ENCODE data around the gene EHD4.

The EHD4 gene

GRCh38 chr15:41869770-41870688 lies 102.3 kb downstream of the EHD4 start:
- no peaks in the 10 kb centered on the region for H3K4me1 ChIP-seq (ENCODE audit: control insufficient read depth in 1 of 2, insufficient read depth in 1 of 2, low read depth in 1 of 2, low read length in 1 of 2)
- H3K9me3 ChIP-seq, result no peaks in the 10 kb centered on the region
- TF ChIP-seq, protein P1, sequence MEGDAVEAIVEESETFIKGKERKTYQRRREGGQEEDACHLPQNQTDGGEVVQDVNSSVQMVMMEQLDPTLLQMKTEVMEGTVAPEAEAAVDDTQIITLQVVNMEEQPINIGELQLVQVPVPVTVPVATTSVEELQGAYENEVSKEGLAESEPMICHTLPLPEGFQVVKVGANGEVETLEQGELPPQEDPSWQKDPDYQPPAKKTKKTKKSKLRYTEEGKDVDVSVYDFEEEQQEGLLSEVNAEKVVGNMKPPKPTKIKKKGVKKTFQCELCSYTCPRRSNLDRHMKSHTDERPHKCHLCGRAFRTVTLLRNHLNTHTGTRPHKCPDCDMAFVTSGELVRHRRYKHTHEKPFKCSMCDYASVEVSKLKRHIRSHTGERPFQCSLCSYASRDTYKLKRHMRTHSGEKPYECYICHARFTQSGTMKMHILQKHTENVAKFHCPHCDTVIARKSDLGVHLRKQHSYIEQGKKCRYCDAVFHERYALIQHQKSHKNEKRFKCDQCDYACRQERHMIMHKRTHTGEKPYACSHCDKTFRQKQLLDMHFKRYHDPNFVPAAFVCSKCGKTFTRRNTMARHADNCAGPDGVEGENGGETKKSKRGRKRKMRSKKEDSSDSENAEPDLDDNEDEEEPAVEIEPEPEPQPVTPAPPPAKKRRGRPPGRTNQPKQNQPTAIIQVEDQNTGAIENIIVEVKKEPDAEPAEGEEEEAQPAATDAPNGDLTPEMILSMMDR (IDR thresholded peaks at IDR 0.05), result no peak
- no peak overlapping the region for H3K4me3 ChIP-seq (ENCODE audit: low read depth in 1 of 2, low read length in 1 of 2)
- no peak overlapping the region for H3K27ac ChIP-seq
- H3K36me3 ChIP-seq, result no peaks in the 10 kb centered on the region
- H3K27me3 ChIP-seq, result no peaks in the 10 kb centered on the region

GRCh38 chr15:41868321-41868720 lies 104.0 kb downstream of the EHD4 start:
- Histone ChIP-seq H3K36me3 (no peaks in the 10 kb centered on the region), H3K27ac (no peak overlapping the region), H3K4me1 (ENCODE audit: control insufficient read depth in 1 of 2, insufficient read depth in 1 of 2, low read depth in 1 of 2, low read length in 1 of 2) (no peaks in the 10 kb centered on the region), H3K27me3 (no peaks in the 10 kb centered on the region), H3K9me3 (no peaks in the 10 kb centered on the region), H3K4me3 (ENCODE audit: low read depth in 1 of 2, low read length in 1 of 2) (no peak overlapping the region)
- TF ChIP-seq, protein P1 (IDR thresholded peaks at IDR 0.05), result no peak

DNA sequence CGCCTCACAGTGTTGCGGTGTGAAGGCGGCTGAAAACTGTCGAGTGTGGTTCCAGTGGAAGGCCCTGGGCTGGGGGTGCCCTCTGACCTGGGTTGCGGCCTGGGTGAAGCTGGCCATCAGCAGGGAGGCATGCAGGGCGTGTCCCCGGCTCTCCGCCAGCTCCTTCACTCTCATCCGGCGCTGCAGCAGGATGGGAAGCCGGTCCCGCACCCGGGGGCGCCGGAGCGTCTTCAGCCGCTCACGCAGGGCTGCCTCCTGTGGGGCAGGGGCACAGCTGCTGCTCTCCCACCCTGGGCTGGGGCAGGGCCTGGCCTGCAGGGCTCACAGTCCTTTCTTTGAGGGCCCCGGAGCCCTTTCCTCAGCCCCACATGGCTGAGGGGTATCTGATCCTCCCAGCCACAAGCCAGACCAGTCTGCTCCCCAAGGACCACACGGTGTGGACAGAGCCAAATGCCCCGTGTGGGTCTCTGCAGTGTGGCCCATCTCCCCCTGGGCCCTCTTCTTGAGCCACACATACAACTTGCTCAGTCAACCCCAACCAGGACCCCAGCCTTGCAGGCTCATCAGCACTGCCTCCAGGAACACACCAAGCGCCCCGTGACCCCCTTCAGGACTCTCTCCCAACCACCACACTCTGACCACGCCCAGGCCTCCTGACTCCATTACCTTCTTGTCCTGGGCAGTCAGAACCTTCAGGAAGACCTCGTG lies 105.3 kb downstream of the EHD4 start:
- Histone ChIP-seq H3K27me3 (no peaks in the 10 kb centered on the region), H3K4me1 (ENCODE audit: control insufficient read depth in 1 of 2, insufficient read depth in 1 of 2, low read depth in 1 of 2, low read length in 1 of 2) (no peaks in the 10 kb centered on the region), H3K4me3 (ENCODE audit: low read depth in 1 of 2, low read length in 1 of 2) (no peak overlapping the region), H3K36me3 (no peaks in the 10 kb centered on the region), H3K9me3 (no peaks in the 10 kb centered on the region), H3K27ac (no peak overlapping the region)
- TF ChIP-seq, protein P1 (IDR thresholded peaks at IDR 0.05), result no peak

GRCh38 chr15:41866263-41866703 lies 106.1 kb downstream of the EHD4 start:
- no peaks in the 10 kb centered on the region for H3K27me3 ChIP-seq
- no peaks in the 10 kb centered on the region for H3K36me3 ChIP-seq
- TF ChIP-seq, protein P1 (IDR thresholded peaks at IDR 0.05), result no peak
- H3K4me1 ChIP-seq (ENCODE audit: control insufficient read depth in 1 of 2, insufficient read depth in 1 of 2, low read depth in 1 of 2, low read length in 1 of 2), result no peaks in the 10 kb centered on the region
- no peak overlapping the region for H3K4me3 ChIP-seq (ENCODE audit: low read depth in 1 of 2, low read length in 1 of 2)
- no peaks in the 10 kb centered on the region for H3K9me3 ChIP-seq
- no peak overlapping the region for H3K27ac ChIP-seq

GRCh38 chr15:41865490-41866055 lies 106.8 kb downstream of the EHD4 start:
- Histone ChIP-seq H3K27me3 (no peaks in the 10 kb centered on the region), H3K9me3 (no peaks in the 10 kb centered on the region), H3K4me1 (ENCODE audit: control insufficient read depth in 1 of 2, insufficient read depth in 1 of 2, low read depth in 1 of 2, low read length in 1 of 2) (no peaks in the 10 kb centered on the region), H3K27ac (no peak overlapping the region), H3K36me3 (no peaks in the 10 kb centered on the region), H3K4me3 (ENCODE audit: low read depth in 1 of 2, low read length in 1 of 2) (no peak overlapping the region)
- TF ChIP-seq, protein P1 (IDR thresholded peaks at IDR 0.05), result no peak

Data from neutrophil (primary cell).